Osteocyte (in vitro differentiated cells): ENCODE results near the gene NFKB1. TPM values are rescaled to one million over a fixed set of nuclear protein-coding genes. Genes with fewer than 3 reads are reported as not detected.

Experiments
- DNase-seq: peaks from one replicate; pipeline ENCODE4 v3.0.0; 2021; ENCODE audit warnings: mixed read lengths; ENCODE audit not compliant: unreplicated experiment; ENCODE audit errors: extremely low spot score
- H3K27ac Mint-ChIP-seq: one replicate; pipeline ENCODE4 v1.8.0; 2021; ENCODE audit warnings: mild to moderate bottlenecking, mixed read lengths; ENCODE audit not compliant: unreplicated experiment
- H3K27me3 Mint-ChIP-seq: one replicate; pipeline ENCODE4 v1.8.0; 2021; ENCODE audit warnings: mixed read lengths; ENCODE audit not compliant: unreplicated experiment
- H3K36me3 Mint-ChIP-seq: one replicate; pipeline ENCODE4 v1.8.0; 2021; ENCODE audit warnings: mixed read lengths; ENCODE audit not compliant: unreplicated experiment
- H3K4me1 Mint-ChIP-seq: one replicate; pipeline ENCODE4 v1.8.0; 2021; ENCODE audit warnings: mixed read lengths; ENCODE audit not compliant: unreplicated experiment
- H3K4me3 Mint-ChIP-seq: one replicate; pipeline ENCODE4 v1.8.0; 2021; ENCODE audit warnings: mild to moderate bottlenecking, moderate library complexity, mixed read lengths; ENCODE audit not compliant: unreplicated experiment
- H3K9me3 Mint-ChIP-seq: one replicate; pipeline ENCODE4 v1.8.0; 2021; ENCODE audit warnings: mixed read lengths; ENCODE audit not compliant: unreplicated experiment
- total RNA-seq: library from RNA; stranded (reverse); gene quantifications from 2 replicates; pipeline ENCODE4 v1.2.1, GENCODE V29; 2021
- TF ChIP-seq, protein P1 (sequence below): fragments of 200-600 bp; sonication (generic); IDR thresholded peaks from 2 replicates; pipeline ENCODE4 v1.5.0; 2021; ENCODE audit warnings: antibody characterized with exemption, mild to moderate bottlenecking, moderate library complexity

The NFKB1 gene
- total RNA-seq, 1 donor from 2014 or later = 27.9 TPM

DNA sequence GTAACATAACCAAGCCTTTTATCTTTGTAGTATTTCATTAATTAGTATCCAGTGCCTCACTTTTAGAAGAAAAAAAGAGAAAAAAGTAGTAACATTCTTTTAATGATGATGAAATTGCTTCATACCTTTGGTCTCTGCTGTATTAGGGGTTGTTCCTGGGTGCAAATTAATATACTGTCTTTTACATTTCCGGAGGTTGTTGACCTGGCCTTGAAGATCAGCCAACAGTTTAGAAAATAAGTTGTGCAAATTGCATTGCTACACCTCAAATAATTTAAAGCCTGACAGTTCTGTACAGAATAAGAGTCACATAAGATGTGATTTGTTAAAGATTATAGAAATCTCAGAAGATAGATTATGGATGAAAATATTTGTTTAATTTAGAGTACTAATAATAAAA is 3.8 kb downstream of the NFKB1 start:
- H3K27me3 Mint-ChIP-seq = no peaks in the 10 kb centered on the region
- H3K4me3 Mint-ChIP-seq = no peak overlapping the region
- H3K36me3 Mint-ChIP-seq = no peaks in the 10 kb centered on the region
- H3K4me1 Mint-ChIP-seq = peaks cover 45% of the 10 kb centered on the region
- H3K27ac Mint-ChIP-seq = no peak overlapping the region
- no peak for DNase-seq
- H3K9me3 Mint-ChIP-seq = no peaks in the 10 kb centered on the region
- TF ChIP-seq, protein P1, sequence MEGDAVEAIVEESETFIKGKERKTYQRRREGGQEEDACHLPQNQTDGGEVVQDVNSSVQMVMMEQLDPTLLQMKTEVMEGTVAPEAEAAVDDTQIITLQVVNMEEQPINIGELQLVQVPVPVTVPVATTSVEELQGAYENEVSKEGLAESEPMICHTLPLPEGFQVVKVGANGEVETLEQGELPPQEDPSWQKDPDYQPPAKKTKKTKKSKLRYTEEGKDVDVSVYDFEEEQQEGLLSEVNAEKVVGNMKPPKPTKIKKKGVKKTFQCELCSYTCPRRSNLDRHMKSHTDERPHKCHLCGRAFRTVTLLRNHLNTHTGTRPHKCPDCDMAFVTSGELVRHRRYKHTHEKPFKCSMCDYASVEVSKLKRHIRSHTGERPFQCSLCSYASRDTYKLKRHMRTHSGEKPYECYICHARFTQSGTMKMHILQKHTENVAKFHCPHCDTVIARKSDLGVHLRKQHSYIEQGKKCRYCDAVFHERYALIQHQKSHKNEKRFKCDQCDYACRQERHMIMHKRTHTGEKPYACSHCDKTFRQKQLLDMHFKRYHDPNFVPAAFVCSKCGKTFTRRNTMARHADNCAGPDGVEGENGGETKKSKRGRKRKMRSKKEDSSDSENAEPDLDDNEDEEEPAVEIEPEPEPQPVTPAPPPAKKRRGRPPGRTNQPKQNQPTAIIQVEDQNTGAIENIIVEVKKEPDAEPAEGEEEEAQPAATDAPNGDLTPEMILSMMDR = no peak

GRCh38 chr4:102505708-102506107 is 4.5 kb downstream of the NFKB1 start:
- H3K4me3 Mint-ChIP-seq = no peak overlapping the region
- H3K27ac Mint-ChIP-seq = no peak overlapping the region
- TF ChIP-seq, protein P1 = no peak
- no peaks in the 10 kb centered on the region for H3K36me3 Mint-ChIP-seq
- no peaks in the 10 kb centered on the region for H3K9me3 Mint-ChIP-seq
- H3K4me1 Mint-ChIP-seq = peaks cover 40% of the 10 kb centered on the region
- no peak for DNase-seq
- H3K27me3 Mint-ChIP-seq = no peaks in the 10 kb centered on the region

- H3K4me3 Mint-ChIP-seq = no peak overlapping the region
- no peaks in the 10 kb centered on the region for H3K9me3 Mint-ChIP-seq
- peaks cover 1% of the 10 kb centered on the region for H3K36me3 Mint-ChIP-seq
- peaks cover 41% of the 10 kb centered on the region for H3K4me1 Mint-ChIP-seq
- H3K27ac Mint-ChIP-seq = no peak overlapping the region
- TF ChIP-seq, protein P1 = no peak
- no peak for DNase-seq
- no peaks in the 10 kb centered on the region for H3K27me3 Mint-ChIP-seq
Observed at GRCh38 chr4:102506523-102506922, 5.4 kb downstream of the NFKB1 start.

DNA sequence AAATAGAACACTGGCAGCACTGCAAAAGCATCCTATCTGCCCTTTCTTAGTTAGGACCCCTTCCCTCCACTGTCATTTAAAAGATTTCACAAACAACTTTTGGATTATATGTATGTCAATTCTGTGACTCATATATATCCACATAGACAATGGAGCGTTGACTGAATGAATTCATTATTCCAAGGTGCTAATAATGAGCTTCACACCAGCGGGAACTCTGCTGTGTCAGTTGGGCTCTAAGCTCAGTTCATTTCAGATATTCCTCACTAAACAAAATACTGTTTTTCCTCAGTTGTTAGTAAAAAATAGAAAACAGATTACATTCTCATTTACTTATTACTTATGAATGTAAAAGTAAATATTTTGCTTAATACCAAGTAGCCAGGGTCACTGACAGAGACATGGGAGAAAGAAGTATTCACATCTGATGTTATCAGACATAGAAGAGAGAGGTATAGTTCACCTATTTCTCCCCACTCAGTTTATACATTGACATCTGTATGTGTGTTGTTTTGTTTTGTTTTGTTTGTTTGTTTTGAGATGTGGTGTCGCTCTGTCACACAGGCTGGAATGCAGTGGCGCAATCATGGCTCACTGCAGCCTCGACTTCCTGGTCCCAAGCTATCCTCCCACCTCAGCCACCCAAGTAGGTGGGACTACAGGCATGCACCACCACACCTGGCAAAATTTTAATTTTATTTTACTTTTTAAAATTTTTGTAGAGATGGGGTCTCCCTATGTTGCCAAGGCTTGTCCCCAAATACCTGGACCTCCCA is 10.9 kb downstream of the NFKB1 start:
- H3K36me3 Mint-ChIP-seq = peaks cover 19% of the 10 kb centered on the region
- H3K4me1 Mint-ChIP-seq = peaks cover 19% of the 10 kb centered on the region
- H3K27me3 Mint-ChIP-seq = no peaks in the 10 kb centered on the region
- no peak overlapping the region for H3K27ac Mint-ChIP-seq
- H3K9me3 Mint-ChIP-seq = peaks cover 14% of the 10 kb centered on the region
- TF ChIP-seq, protein P1 = no peak
- no peak overlapping the region for H3K4me3 Mint-ChIP-seq
- no peak for DNase-seq

DNA sequence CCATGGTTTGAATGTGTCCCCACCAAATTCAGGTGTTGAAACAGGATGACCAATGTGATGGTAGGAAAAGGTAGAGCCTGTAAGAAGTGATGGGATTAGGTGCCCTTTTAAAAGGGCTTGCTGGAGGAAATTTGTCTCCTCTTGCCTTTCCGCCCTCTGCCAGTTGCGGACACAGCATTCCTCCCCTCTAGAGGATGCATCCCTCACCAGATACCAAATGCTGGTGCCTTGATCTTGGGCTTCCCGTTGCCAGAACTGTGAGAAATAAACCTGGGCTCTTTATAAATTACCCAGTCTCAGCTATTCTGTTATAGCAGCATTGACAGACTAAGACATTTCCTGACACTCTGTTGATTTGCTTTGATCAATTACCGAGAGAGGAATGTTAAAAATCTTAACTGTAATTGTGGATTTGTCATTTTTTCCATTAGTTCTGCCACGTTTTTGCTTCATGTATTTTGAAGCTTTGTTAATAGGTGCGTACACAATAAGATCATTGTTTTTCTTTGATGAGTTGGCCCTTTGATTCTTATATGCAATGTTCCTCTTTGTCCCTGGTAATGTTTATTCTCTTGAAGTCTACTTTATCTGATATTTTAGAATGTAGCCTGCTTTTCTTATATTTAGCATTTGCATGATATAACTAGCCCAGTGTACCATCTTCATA is 13.3 kb downstream of the NFKB1 start:
- no peak for DNase-seq
- H3K4me1 Mint-ChIP-seq = peaks cover 15% of the 10 kb centered on the region
- TF ChIP-seq, protein P1 = no peak
- H3K36me3 Mint-ChIP-seq = peaks cover 21% of the 10 kb centered on the region
- peaks cover 14% of the 10 kb centered on the region for H3K9me3 Mint-ChIP-seq
- no peak overlapping the region for H3K4me3 Mint-ChIP-seq
- H3K27me3 Mint-ChIP-seq = no peaks in the 10 kb centered on the region
- H3K27ac Mint-ChIP-seq = no peak overlapping the region
